HepG2 (cell line): ENCODE data around the gene SLC16A7. TPM values are rescaled to one million over a fixed set of nuclear protein-coding genes. Genes with fewer than 3 reads are reported as not detected.

Experiments
- ATAC-seq: fragments of 200-7000 bp; cut with Tn5 transposase; 3 replicates; pipeline ENCODE4 v1.9.1; 2020; ENCODE audit warnings: mild to moderate bottlenecking, moderate library complexity
- BruUV-seq: library from RNA; stranded (reverse); fragments of 400-500 nt; replicated peaks from 2 replicates; lab custom pipeline; 2021; lab: Mats Ljungman, UMichigan
- CTCF ChIA-PET: fragments of 300-600 bp; formaldehyde crosslinking; extraction: SDS; loops from one replicate; lab custom pipeline; 2021; ENCODE audit warnings: low total read pairs, inconsistent platforms, low intra/inter-chr PET ratio; lab: Yijun Ruan, JAX
- POLR2A ChIA-PET: fragments of 350-600 bp; sonication (Branson Sonifier 250); formaldehyde crosslinking; loops from one replicate; lab custom pipeline; 2020; ENCODE audit warnings: antibody characterized with exemption, inconsistent platforms; lab: Yijun Ruan, JAX
- DNase-seq: peaks from one replicate; pipeline ENCODE4 v3.0.0-alpha.2; 2015; ENCODE audit warnings: low spot score
- FAIRE-seq: peaks from 3 replicates; lab custom pipeline; 2011; peaks lifted over from hg19 to GRCh38; lab: Jason Lieb, UNC
- H2AFZ ChIP-seq: one replicate; pipeline ENCODE4 v1.6.1; 2011; ENCODE audit warnings: low read length, inconsistent platforms
- H3K27ac ChIP-seq: fragments of 300-600 bp; 3 replicates; pipeline ENCODE4 v1.8.0; 2011; ENCODE audit warnings: mixed run types, mild to moderate bottlenecking, mixed read lengths, low read length, inconsistent platforms; ENCODE audit not compliant: insufficient read depth; ENCODE audit errors: extremely low read length
- H3K27me3 ChIP-seq, 2 experiments: fragments of 200-600 bp in 1 of 2; 2 replicates in 1 of 2; 3 replicates in 1 of 2; pipeline versions ENCODE4 v1.6.0 to v1.8.0; 2011; ENCODE audit warnings: low read length in 2 of 2, mild to moderate bottlenecking in 2 of 2, moderate library complexity in 2 of 2, inconsistent platforms in 1 of 2; ENCODE audit not compliant: insufficient read depth in 2 of 2, control insufficient read depth in 1 of 2
- H3K36me3 ChIP-seq, 2 experiments: fragments of 200-600 bp in 1 of 2; replicated peaks in 1 of 2; 2 replicates in 1 of 2; 3 replicates in 1 of 2; pipeline versions ENCODE4 v1.5.1 to v1.8.0; 2011; ENCODE audit warnings: low read length in 2 of 2, inconsistent platforms in 1 of 2; ENCODE audit not compliant: insufficient read depth in 2 of 2, control insufficient read depth in 1 of 2
- H3K4me1 ChIP-seq: 2 replicates; pipeline ENCODE4 v1.5.1; 2012; ENCODE audit warnings: low read length, inconsistent platforms; ENCODE audit not compliant: insufficient read depth
- H3K4me2 ChIP-seq: 2 replicates; pipeline ENCODE4 v1.6.0; 2011; ENCODE audit warnings: low read depth, low read length, inconsistent platforms
- H3K4me3 ChIP-seq, 3 experiments: fragments of 200-600 bp in 1 of 3; sonication (generic), shearing (Covaris generic) in 1 of 3; replicated peaks in 1 of 3; 2 replicates each; pipeline ENCODE4 v1.5.1; 2011 to 2016; ENCODE audit warnings: low read length in 3 of 3, inconsistent platforms in 2 of 3, low read depth in 2 of 3, mild to moderate bottlenecking in 2 of 3, control low read depth in 1 of 3, mixed read lengths in 1 of 3; ENCODE audit not compliant: insufficient read depth in 1 of 3
- H3K79me2 ChIP-seq: one replicate; pipeline ENCODE4 v1.6.1; 2011; ENCODE audit warnings: low read length, inconsistent platforms; ENCODE audit not compliant: insufficient read depth
- H3K9ac ChIP-seq: 2 replicates; pipeline ENCODE4 v1.6.0; 2011; ENCODE audit warnings: mild to moderate bottlenecking, low read depth, low read length, inconsistent platforms; ENCODE audit not compliant: insufficient read depth
- H3K9me3 ChIP-seq: 2 replicates; pipeline ENCODE4 v1.5.1; 2012; ENCODE audit warnings: mild to moderate bottlenecking, low read length
- H4K20me1 ChIP-seq: 2 replicates; pipeline ENCODE4 v1.6.0; 2011; ENCODE audit warnings: inconsistent platforms, mild to moderate bottlenecking, low read length, moderate library complexity; ENCODE audit not compliant: insufficient read depth
- ATF7 ChIP-seq, 2 experiments: fragments of 450-650 bp in 1 of 2; sonication (generic) in 1 of 2; formaldehyde crosslinking in 1 of 2; IDR thresholded peaks; 2 replicates each; pipeline versions ENCODE4 v1.4.0 to v1.6.1; 2016 to 2020; ENCODE audit warnings: antibody characterized with exemption in 1 of 2, mild to moderate bottlenecking in 1 of 2, missing genetic modification reagents in 1 of 2
- CEBPZ ChIP-seq: IDR thresholded peaks from 2 replicates; pipeline ENCODE4 v1.6.1; 2012; ENCODE audit warnings: low read length, improper control_type of control experiment
- NCOA2 ChIP-seq: sonication (generic); formaldehyde crosslinking; IDR thresholded peaks from 2 replicates; pipeline ENCODE4 v1.8.0; 2022; ENCODE audit warnings: inconsistent platforms
- PITX1 ChIP-seq: sonication (generic); formaldehyde crosslinking; IDR thresholded peaks from 2 replicates; pipeline ENCODE4 v1.5.1; 2020; ENCODE audit warnings: mild to moderate bottlenecking, missing genetic modification reagents
- SKI ChIP-seq: fragments of 450-650 bp; IDR thresholded peaks from one replicate; pipeline ENCODE4 v1.6.1; 2018; ENCODE audit warnings: mild to moderate bottlenecking; ENCODE audit not compliant: partially characterized antibody
- SOX13 ChIP-seq, 3 experiments: fragments of 450-650 bp in 1 of 3; sonication (generic) in 1 of 3; formaldehyde crosslinking in 1 of 3; IDR thresholded peaks in 2 of 3; conservative IDR thresholded peaks in 1 of 3; 2 replicates each; pipeline versions ENCODE4 v1.5.0 to v1.6.1; 2016 to 2020; ENCODE audit warnings: antibody characterized with exemption in 1 of 3, mild to moderate bottlenecking in 1 of 3, missing compliant biosample characterization in 1 of 3, missing genetic modification reagents in 1 of 3, moderate library complexity in 1 of 3
- ZMYM4 ChIP-seq: sonication (generic); formaldehyde crosslinking; IDR thresholded peaks from 2 replicates; pipeline ENCODE4 v1.8.1; 2023; ENCODE audit warnings: mild to moderate bottlenecking, missing genetic modification reagents
- WGBS: methylation state at CpG from one replicate; pipeline ENCODE4 v1.1.6; 2017; ENCODE audit warnings: low lambda C conversion rate; 5-methylcytosine and 5-hydroxymethylcytosine counted together
- in situ Hi-C: cut with HindIII; loops from 2 replicates; pipeline ENCODE4 v1.10.0; 2017; ENCODE audit warnings: low pct_unique_long_range_greater_than_20kb; ENCODE audit not compliant: extremely low pct_ligation_motif_present
- intact Hi-C: fragments of 100-400 bp; cut with micrococcal nuclease; formaldehyde crosslinking; loops from one replicate; pipeline ENCODE4 v1.10.0; 2022; ENCODE audit not compliant: unreplicated experiment
- polyA plus RNA-seq, 8 experiments: library from polyadenylated mRNA; depleted of rRNA in 3 of 8; stranded (reverse) in 7 of 8; unstranded in 1 of 8; fragments of >200 nt; fragmentation: Illumina TruSeq in 4 of 8; extraction: Trizol in 4 of 8; gene quantifications; 2 replicates each; pipeline versions ENCODE4 v1.2.1 to v1.2.3, GENCODE V29; 2011 to 2016; ENCODE audit warnings: low read depth in 4 of 8, missing spikeins in 1 of 8, mixed read lengths in 1 of 8; ENCODE audit not compliant: insufficient read depth in 1 of 8
- total RNA-seq, 5 experiments: library from RNA; depleted of rRNA; stranded (reverse); fragments of >200 nt; fragmentation: Illumina TruSeq; extraction: Trizol; gene quantifications; 2 replicates each; pipeline ENCODE4 v1.2.3, GENCODE V29; 2016; ENCODE audit warnings: low read depth in 1 of 5

The SLC16A7 gene
- total and polyA plus RNA-seq, 2 of the 13 experiments (the other 11 are each of a cell fraction or from before 2014, with no cell fraction given): 1.3 to 1.6 TPM

DNA sequence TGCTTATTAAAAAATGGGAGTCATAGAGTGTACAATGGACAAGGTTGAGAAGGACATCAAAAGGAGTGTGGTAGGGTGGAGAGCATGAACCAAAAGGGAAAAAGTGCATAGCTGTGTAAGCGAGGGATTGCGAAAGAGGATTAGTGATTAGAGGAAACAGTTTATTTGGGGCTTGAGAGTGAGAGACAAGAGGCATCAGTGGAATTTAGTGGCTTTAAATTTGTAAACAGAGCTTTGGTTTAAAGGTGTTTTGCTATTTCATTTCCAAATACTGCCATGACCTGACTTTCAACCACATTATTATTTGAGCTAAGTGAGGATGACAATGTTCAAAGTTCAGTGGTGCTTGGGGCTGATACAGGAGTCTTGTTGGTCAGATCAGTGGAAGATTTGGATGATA is 53.4 kb downstream of the SLC16A7 start (continued):
- TF ChIP-seq SOX13 (IDR thresholded peaks at IDR 0.05) (no peak), SOX13 (CRISPR knock-in tag; conservative IDR thresholded peaks at IDR 0.05 in 1 of 2, IDR thresholded peaks at IDR 0.05 in 1 of 2) (peak in 1 of 2 experiments; percentile 72; a peak in 2 of 4 replicates), NCOA2 (CRISPR knock-in tag) (peak; percentile 23; the same call in 1 of the 2 replicates), CEBPZ (no peak), ZMYM4 (0 out of 2 replicates have a peak, but pooled peaks have one; percentile 30), PITX1 (CRISPR knock-in tag) (peak; percentile 45; the same call in 1 of the 2 replicates)
- TF ChIP-seq, all 625 proteins: peak for 14

- no peak overlapping the region for H3K27ac ChIP-seq
- no peaks in the 10 kb centered on the region for H3K36me3 ChIP-seq
- H3K79me2 ChIP-seq: no peaks in the 10 kb centered on the region
- H3K4me3 ChIP-seq: no peak overlapping the region
- FAIRE-seq (no peak), DNase-seq (no peak), ATAC-seq (no peak)
- H3K9ac ChIP-seq: no peak overlapping the region
- WGBS: 27% methylated on average over 3 of the region's 3 CpGs
- ChIA-PET CTCF (no interaction called here), POLR2A (no interaction called here)
- H3K9me3 ChIP-seq: peaks cover 39% of the 10 kb centered on the region
- no TSS peak for BruUV-seq
- H3K4me1 ChIP-seq: peaks cover 17% of the 10 kb centered on the region
- intact Hi-C loops: no loop called here
- in situ Hi-C loops: no loop called here
- no peak overlapping the region for H3K4me2 ChIP-seq
- TF ChIP-seq ATF7 (IDR thresholded peaks at IDR 0.05) (peak; percentile 59), ATF7 (CRISPR knock-in tag; IDR thresholded peaks at IDR 0.05) (no peak), SKI (no peak)
- H2AFZ ChIP-seq: no peak overlapping the region
- H3K27me3 ChIP-seq: no peaks in the 10 kb centered on the region
- no peaks in the 10 kb centered on the region for H4K20me1 ChIP-seq
Measured at GRCh38 chr12:59650588-59651228, 54.9 kb downstream of the SLC16A7 start.
